Measurements from ENCODE around the gene CACNA2D1.

DNA sequence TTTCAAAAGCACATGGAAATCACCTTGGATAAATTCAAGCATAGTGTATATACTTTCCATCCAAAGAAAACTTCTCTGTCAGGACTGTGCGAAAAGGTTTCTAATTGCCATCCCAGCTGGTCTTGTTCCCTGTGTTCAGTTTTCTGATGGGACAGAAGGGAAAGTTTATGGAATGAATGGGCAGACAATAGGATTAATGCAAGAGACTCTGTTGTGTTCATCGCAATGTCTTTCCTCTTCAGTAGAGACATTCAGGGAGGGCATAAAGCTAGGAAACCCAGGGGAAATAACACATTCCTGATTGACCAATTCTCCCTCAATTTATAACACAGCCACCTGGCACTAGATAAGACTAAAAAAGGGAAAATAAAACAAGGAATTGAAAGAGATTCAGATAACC is 78.9 kb downstream of the CACNA2D1 start:
- TF ChIP-seq, protein P1, sequence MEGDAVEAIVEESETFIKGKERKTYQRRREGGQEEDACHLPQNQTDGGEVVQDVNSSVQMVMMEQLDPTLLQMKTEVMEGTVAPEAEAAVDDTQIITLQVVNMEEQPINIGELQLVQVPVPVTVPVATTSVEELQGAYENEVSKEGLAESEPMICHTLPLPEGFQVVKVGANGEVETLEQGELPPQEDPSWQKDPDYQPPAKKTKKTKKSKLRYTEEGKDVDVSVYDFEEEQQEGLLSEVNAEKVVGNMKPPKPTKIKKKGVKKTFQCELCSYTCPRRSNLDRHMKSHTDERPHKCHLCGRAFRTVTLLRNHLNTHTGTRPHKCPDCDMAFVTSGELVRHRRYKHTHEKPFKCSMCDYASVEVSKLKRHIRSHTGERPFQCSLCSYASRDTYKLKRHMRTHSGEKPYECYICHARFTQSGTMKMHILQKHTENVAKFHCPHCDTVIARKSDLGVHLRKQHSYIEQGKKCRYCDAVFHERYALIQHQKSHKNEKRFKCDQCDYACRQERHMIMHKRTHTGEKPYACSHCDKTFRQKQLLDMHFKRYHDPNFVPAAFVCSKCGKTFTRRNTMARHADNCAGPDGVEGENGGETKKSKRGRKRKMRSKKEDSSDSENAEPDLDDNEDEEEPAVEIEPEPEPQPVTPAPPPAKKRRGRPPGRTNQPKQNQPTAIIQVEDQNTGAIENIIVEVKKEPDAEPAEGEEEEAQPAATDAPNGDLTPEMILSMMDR (IDR thresholded peaks at IDR 0.05): no peak
- no peak for TF ChIP-seq POLR2A (IDR thresholded peaks at IDR 0.05)
